22Rv1 (cell line): ENCODE data around the gene INPP1.

Source experiments
- ZFX ChIP-seq: fragments of 450-650 bp; IDR thresholded peaks from 2 replicates; pipeline ENCODE4 v1.6.1; 2017; ENCODE audit warnings: antibody characterized with exemption, borderline replicate concordance
- TF ChIP-seq, protein P1 (sequence below): fragments of 450-650 bp; IDR thresholded peaks from 2 replicates; pipeline ENCODE4 v1.5.1; 2017; ENCODE audit warnings: mild to moderate bottlenecking

DNA sequence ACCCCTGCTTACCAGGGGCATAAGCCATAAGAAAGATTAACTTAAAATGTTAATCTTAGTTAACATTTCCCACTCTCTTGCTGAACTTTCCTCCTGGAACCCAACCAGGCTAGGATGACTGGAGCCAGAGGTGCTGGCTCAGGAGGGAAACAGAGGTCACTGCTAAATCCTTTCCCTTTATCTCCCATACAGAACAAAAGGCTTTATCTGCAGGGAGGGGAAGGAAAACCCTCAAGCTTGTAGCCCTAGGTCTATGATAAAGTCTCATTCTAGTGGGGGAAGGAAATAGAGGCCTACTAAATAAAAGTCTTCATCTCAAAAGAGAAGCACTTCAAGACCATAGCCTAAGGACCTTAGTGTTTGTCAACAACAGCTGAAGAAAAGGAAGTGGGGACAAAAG lies 42.4 kb upstream of the INPP1 start:
- TF ChIP-seq, protein P1, sequence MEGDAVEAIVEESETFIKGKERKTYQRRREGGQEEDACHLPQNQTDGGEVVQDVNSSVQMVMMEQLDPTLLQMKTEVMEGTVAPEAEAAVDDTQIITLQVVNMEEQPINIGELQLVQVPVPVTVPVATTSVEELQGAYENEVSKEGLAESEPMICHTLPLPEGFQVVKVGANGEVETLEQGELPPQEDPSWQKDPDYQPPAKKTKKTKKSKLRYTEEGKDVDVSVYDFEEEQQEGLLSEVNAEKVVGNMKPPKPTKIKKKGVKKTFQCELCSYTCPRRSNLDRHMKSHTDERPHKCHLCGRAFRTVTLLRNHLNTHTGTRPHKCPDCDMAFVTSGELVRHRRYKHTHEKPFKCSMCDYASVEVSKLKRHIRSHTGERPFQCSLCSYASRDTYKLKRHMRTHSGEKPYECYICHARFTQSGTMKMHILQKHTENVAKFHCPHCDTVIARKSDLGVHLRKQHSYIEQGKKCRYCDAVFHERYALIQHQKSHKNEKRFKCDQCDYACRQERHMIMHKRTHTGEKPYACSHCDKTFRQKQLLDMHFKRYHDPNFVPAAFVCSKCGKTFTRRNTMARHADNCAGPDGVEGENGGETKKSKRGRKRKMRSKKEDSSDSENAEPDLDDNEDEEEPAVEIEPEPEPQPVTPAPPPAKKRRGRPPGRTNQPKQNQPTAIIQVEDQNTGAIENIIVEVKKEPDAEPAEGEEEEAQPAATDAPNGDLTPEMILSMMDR: no peak
- no peak for TF ChIP-seq ZFX
